Islet precursor cell (in vitro differentiated cells): Measurements from ENCODE around the gene AHI1.

ENCODE experiments used
- DNase-seq: peaks from one replicate; pipeline ENCODE4 v3.0.0-alpha.2; 2018

AHI1 gene

DNA sequence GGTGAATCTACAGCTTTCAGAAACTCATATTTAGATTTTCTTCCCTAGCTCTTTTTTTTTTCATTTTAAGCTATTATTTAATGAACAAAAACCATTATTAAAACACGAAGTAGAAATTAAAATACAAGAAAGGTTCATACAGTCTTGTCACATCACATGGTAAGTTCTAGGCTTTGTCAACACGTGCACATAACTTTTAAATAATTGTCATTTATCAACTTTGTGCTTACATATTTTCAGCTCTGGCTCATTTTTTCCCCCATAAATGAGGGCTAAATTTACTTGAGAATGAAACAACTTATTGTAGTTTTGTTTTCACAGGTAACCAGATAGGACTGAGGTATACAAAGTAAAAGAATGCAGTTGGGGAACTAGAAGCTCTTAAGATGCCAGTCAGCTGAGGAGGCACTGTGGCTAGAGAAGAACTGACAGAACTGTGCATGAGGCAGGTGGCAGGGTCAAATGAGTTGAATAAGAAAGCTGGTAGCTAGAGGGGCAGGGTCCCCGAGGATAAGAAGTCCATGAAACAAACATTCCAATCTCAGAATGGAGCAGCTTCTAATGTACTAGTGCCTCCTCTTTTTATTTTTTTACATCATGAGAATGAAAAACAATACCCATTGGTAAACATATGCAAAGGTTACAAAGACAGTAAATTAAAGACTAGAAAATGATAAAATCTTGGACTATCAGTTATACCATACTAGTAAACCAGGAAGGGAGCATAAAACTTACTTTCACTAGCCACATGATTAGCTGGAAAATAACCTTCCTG is 174.9 kb downstream of the AHI1 start:
- no peak for DNase-seq

DNA sequence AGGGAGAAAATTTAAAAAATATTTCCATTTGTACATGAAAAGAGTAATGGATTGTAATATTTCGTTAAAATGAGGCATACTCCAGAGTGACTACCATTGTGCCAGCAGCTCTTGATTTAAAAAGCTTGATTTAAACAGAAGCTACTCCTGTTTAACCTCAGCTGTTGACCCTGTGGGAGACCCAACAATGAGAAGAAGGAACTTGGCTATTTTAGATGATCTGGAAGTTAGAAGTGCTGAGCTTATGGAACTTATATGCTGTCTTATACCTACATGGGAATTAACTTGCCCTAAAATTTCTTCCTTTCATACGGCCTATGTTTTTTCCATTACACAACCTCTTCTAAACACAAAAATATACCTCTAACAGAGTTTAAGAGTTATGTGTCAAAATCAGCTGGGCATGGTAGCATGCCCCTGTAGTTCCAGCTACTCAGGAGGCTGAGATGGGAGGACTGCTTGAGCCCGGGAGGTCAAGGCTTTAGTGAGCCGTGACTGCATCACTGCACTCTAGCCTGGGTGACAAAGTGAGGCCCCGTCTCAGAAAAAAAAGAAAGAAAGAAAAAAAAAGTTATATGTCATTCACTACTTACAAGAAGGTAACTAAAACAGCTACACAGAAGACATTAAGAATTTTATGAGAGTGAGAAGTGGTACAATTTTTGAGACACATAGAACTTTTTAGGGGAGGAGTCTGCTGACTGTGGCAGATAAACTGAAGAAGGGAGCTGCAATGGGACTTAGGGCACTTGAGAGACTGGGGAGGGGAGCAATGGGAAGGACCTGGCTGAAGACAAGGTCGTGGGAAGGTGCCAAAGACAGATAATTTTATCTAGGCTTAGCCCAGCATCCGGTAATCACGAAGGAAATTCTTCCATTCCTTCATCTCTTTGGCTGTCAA is 176.6 kb downstream of the AHI1 start:
- DNase-seq = no peak

DNA sequence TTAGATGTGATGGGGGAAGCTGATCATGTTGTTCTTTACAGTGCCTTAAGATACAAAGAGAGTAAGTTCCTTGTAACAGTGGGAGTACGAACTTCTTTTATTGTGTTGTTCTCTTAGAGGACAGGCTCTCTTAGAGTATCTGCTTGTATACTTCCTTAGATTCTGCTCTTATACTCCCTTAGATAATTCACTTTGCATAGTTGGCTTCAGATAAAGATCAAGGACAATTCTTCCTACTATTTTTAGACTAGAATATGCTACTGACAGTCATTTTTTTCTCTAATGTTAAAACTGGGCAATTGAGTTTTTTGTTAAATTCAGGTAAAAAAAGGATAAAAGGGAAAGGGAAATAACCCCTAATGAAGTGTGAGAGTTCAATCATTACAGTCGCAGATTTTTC is 177.7 kb downstream of the AHI1 start:
- no peak for DNase-seq

DNA sequence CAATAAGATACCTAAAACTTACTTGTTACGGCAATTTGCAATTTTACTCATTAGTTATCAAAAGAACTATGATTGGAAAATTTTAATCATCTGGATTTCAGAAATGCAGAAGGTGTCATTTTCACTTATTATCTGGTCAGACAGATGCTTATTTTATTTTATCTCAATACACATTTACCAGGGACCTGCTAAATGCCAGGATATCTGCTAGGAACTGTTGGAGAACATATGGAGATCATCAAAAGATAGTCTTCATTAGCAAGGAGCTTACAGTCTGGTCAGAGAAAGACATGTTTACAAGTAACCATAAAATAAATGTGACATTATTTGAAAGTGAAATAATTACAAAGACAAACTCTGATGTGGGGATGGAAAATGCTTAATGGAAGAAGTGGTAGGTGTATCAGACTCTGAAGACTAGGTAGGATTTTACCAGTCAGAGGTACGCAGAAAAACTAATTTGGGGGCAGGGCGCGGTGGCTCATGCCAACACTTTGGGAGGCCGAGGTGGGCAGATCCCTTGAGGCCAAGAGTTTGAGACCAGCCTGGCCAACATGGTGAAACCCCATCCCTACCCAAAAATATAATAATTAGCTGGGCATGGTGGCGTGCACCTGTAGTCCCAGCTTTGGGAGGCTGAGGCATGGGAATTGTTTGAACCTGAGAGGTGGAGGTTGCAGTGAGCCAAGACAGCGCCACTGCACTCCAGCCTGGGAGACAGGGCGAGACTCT is 178.6 kb downstream of the AHI1 start:
- DNase-seq = no peak

DNA sequence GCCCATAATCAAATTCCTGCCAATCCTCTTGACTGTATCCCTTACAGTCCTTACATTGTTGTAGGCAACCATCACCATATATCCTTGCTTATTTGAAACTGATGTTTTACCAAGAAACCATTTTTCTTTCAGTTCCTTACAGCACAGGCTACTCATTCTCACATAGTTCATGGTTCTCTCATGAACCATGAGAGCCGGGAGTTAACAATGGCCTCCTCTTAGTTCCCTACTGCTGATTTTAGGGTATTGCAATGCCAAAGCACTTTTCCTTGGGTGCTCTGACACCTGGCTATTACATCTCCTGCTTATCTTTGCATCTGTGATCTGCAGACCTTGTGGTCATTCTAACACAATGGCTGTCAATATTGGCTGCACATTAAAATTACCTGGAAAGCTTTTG is 183.0 kb downstream of the AHI1 start:
- no peak for DNase-seq

DNA sequence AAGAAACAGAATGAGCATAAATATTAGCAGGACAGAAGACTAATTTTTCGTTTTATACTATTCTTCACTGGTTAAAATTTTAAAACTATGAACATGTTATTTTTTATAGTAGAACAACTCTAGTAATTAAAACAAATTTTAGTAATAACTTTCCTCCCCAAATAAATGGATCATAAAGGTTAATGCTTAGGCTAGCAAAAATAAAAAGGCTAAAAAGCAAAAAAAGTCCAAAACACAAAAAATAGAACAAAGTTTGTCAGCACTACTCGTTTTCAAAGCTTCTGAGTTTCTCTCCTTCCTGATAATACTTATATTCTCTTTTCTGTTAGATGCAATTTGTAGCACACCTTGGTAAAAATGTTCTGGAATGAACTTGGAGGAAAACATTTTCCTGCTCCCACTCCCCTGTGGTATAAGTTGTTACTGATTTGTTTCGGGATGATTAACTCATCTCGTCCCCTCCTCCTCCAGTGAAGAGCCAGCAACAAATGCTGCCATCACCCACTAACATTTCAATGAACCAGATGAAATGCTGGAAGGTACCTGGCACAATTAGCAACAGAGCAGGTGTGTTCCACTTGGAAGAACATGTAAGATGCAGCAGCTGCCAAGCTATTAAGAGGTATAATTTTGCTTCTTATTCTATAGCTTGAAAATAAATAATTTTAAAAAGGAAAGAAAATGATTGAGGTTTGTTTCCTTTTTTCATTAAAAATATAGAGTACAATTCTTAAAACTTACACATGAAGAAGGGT is 185.9 kb downstream of the AHI1 start:
- no peak for DNase-seq

DNA sequence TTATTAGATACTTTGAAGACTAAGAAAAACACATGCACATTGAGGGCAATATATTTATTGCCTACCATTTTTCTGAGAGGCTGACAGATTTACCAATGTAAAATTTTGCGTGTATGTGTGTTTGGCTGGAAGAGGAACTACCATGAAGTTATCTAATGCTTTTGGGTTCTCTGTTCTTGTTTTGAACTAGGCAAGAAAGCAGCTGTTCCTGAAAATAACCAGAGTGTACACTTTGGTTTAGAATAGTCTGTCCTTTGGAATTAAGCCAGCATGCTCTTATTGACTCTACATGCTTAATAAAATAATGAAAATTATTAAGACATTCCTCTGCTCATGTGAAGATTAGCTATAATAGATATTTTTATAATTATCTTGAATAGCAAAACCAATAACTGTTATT is 187.2 kb downstream of the AHI1 start:
- no peak for DNase-seq

DNA sequence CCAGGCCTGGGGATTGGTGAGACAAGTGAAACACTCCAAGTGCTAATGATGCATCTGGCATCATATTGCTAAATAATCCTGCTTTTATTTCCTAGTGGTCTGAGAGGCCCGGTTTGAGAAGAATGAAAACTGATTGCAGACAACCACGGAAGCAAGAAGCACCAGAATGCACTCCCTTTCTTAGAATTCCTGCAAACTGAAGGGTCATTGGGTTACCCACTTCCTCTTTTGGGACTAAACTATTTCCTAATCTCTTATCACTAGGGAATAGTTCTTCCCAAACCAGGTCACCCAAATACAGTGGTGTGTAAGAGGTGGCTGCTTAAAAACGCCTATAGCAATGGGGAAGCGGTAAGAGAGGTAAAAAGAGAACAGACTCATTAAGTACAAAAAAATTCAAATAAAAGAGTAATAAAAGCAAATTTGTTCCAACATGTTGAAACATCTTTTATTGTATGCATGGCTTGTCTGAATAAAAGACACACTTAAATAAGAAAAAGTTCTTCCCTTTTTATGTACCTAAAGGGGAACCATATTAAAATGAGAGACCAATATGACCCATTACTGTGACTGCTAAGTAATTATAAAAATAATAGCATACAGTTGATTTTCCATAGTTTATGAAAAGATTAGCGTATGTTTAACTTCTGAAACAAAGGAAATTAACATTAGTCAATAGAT is 190.7 kb downstream of the AHI1 start:
- no peak for DNase-seq

DNA sequence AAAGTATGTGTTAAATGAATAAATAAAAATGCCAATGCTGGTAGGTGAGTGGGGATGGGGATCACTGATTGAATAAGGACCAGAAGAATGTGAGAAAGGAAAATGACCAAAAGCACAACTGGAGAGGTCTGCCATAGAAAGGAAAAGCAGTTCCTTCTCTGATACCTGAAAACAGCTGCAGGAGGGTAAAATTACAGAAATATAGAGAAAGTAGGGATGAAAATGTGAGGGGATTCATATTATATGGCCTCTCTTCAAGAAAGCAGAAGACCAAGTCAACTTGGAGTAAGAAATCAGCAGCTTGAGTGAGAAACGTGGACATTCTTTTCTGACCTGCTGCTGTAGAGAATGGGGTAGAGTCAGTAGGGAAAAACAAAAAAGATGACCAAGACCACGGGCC is 191.4 kb downstream of the AHI1 start:
- DNase-seq = no peak

DNA sequence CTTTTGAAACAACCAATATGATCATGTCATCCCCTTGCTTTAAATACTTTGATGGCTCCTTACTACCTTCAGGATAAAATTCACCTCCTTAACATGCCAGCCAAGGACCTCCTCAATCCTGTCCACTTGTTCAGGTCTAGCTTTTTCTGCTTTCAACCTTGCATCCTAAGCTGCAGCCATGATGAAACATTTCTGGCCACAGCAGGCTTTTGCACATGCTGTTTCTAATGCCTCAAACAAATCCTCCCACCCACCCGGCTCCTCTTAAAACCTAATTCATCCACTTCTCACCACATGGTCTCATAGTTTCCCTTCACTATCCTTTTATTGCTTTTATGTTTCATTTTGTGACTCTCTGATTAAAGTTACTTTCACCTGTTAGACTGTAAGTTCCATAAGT is 191.9 kb downstream of the AHI1 start:
- DNase-seq = no peak

DNA sequence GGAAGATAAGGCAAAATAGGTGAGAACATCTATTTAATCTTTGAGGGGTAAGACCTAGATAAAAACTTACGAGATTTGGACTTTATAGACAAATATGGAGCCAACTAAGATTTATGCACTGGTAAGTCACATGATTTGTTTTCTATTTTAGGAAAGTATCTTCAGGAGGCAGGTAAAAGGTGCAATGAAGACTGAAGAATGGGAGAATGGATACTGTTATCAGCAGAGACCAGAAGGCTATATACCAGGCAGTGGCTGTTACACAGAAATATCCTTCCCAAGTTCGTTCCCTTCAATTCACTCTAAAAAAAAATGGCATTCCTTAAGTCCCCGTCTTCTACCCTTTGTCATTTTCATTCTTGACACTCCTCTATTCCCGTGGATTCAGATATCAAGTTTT is 192.7 kb downstream of the AHI1 start:
- DNase-seq = no peak

DNA sequence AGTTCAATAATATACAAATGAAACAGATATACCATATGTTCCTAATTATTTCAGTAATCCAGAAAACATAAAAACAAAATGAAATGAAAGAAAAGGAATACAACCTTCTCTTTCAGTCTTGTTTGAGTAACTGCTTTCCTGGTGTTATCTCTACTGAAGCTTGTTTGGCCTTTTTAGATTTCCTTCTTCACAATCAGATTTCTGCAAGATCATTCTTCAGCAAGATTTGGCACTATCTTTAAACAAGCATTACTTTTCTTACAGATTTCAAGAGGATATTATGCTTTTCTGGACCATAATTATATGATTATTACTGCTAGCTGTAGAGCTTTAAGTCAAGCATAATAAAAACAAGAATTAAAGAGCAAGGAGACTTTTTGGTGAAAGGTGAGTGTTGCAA is 196.2 kb downstream of the AHI1 start:
- DNase-seq = no peak

DNA sequence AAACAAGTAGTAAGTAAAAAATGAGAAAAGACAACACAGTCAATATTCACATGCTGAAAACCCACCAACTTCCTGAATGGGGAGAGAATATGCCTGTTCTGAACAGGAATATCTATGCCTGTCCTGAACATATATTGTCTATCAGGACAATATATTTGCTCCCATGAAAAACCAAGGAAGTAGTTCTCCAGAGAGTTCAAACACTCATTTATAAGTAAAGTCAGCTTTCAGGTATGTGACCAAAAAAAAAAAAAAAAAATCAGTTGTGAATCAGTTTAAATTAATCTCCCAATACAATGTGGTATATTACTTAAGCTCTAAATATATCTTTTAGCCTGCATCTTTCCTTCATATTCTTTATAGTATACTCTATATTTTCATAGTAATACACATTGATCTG is 197.0 kb downstream of the AHI1 start:
- DNase-seq = no peak

DNA sequence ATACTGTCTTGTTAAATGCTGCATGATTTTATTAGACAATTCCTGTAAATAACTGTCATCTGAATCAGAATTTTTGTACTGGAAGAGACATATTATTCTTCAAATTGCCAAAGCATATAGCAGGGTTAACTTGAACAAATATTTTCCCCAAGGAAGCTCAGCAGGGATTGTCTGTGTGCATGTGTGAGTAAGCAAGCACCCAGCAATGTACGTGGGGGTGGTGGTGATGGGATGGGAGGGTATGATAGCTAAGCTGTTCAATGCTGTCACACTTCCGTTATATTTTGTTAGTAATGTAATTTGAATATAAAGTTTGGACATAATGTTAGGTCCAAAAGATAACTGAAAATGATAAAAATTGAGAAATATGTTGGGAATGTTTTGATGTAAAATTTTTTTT is 198.3 kb downstream of the AHI1 start:
- DNase-seq = no peak

DNA sequence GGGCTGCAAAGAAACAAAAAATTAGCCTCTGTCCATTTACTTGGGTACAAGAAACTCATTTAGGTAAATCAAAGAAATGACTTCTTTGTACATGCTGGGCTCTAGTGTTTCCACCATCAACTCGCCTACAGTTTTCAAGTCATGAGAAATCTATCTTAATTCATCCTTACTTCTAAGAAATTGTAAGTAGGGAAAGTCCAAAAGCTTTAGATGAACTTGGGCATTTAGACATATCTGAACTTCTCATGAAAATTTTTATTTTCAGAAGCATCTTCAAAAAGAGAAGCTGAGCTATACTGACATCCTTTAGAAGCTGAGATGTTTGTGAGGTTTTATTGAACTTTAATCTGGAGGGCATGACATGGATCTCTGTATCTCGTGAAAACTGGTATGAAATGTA is 199.1 kb downstream of the AHI1 start:
- no peak for DNase-seq

DNA sequence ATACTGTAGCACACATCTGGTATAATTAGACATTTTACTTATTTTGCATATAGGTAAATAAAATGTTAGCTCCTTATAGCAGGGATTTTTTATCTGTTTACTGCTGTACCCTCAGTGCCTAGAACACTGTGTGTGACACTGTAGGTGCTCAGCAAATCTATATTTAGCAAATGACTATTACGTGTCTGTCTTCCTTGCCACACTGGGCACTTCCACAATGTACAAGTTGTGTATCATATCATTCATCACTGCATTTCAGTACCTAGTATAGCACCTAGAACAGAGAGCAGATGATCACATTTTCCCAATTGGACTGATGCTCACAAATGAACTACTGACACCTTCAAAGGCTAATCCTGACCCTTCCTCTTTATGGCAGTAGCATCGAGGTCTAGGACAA is 200.8 kb downstream of the AHI1 start:
- no peak for DNase-seq

DNA sequence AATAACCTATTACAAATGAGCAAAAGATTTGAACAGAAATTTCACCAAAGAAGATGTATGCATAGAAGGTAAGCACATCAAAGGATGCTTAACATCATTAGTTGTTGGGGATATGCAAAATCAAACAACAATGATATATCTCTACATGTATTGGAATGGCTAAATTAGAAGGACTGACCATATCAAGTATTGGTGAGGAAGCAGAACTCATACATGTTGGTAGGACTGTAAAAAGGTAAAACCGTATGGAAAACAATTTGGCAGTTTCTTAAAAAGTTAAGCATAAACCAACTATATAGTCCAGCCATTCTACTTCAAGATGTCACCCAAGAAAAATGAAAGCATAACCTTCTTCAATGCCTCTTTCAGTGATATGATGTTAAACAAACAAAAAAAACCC is 202.5 kb downstream of the AHI1 start:
- no peak for DNase-seq

DNA sequence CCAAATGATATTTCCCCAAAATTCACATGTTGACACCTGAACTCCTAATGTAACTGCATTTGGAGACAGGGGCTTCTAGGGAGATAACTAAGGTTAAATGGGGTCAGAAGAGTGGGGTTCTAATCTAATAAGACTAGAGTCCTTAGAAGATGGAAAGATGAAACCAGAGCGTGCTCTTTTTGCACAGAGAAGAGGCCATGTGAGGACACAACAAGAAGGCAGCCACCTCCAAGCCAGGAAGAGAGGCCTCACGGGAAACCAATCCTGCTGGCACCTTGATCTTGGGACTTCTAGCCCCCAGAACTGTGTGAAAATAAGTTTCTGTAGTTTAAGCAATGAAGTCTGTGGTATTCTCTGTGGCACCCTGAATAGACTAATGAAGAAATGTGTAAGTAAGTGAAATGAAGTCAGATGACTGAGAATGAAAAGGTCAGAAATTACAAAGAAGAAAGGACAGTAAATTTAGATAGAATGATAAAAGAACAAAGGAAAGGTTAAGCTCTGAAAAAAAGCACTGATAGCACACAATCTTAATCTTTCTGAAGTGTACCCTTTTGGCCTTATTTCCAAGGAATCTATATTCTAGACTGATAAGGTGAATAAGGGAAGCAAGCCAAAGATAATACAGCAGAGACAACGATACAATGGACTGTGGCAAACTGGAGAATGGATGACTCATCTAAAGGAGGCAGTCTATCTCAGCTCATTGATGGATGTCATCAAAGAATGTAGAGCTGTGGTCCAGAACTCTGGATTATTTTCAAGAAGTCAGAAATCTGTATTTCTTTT is 206.1 kb downstream of the AHI1 start:
- no peak for DNase-seq

DNA sequence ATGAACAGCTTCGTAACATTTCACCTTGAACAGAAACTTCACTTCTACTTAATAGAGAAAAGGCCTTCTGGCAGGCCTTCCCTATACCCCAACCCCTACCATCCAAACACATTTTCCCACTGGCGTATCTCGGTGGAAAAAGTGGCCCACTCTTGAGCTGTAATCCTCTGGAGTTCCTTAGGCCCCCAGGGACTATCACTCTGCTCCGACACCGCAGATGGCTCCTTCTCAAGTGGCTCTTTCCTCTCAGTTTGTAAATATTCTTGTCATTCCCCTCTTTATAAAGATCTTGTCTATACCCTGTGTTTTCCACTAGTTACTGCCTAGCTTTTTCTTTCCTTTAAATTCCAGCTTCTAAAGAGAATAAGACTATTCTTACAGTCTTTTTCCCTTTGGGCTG is 207.7 kb downstream of the AHI1 start:
- no peak for DNase-seq

DNA sequence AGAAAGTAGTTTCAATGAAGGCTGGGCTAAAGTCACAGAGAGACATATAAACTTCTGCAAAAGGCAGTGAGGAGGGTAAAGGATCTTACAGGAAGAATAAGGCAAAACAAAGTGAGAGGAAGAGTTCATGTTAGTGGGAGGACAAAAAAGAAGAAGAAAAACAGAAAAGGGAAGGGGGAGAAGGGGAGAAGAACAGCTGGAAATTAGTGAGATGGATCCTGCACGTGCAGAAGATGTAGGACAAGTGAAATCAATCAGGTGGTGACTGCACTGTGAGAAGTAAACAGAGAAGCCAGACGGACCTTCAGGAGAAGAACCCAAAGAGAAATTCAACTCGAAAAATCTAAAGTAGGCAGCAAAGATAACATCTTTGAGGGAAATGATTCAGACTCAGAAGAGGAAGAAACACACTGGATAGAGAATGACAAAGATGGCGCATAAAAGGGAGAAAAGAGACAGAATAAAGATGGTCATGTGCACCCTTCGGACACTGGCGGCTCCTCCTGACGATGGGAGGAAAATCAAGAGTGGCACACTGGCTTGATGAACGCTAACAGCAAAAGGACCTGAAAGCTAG is 210.5 kb downstream of the AHI1 start:
- no peak for DNase-seq

DNA sequence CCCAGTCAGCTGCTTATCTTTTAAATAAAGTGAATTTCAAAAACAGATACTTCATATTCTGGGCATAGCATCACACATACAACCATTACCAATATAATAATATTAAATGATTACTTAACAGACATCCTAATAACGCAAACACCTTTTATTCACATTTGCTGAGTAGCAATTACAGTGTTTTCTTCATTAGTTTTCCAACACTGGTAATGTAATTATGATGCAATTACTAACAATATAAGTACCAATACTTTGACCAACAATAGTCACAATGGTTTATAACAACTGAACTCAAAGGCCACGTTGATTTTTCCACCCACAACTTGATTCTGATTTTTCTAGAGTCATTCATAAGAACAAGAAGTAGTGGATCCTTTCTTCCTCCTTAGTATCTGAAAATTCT is 212.4 kb downstream of the AHI1 start:
- no peak for DNase-seq
